ENCODE measurements around the gene SHROOM3. TPM values are rescaled to one million over a fixed set of nuclear protein-coding genes. Genes with fewer than 3 reads are reported as not detected.

SHROOM3 gene
- polyA plus RNA-seq, 2 of the 4 experiments (the other 2 are of a cell fraction): 2.8 to 5.1 TPM

- CTCF ChIA-PET: interaction anchor here (0.7 to 1.5 kb wide), 10 partner anchors 11 to 228 kb away, joined by 3 to 9 read pairs (median 4); no protein-coding TSS in a partner anchor
- WGBS (ENCODE audit: missing lambda C conversion rate): 95% methylated on average over 2 of the region's 3 CpGs
- TF ChIP-seq POLR2AphosphoS2 (conservative IDR thresholded peaks at IDR 0.05; ENCODE audit: low read length): no peak
- TF ChIP-seq EP300 (IDR thresholded peaks at IDR 0.05): no peak
- peak; percentile 64 for TF ChIP-seq SMC3 (IDR thresholded peaks at IDR 0.05)
- TF ChIP-seq CTCF (IDR thresholded peaks at IDR 0.05): peak; percentile 44
- TF ChIP-seq EHF (CRISPR knock-in tag; IDR thresholded peaks at IDR 0.05): no peak
- TF ChIP-seq ELK1 (IDR thresholded peaks at IDR 0.05; ENCODE audit: low read depth, low read length): no peak
- no peak for TF ChIP-seq E2F6 (IDR thresholded peaks at IDR 0.05; ENCODE audit: borderline replicate concordance, low read depth)
- peak; percentile 71 to 76 for TF ChIP-seq RAD21 (conservative IDR thresholded peaks at IDR 0.05 in 1 of 2, IDR thresholded peaks at IDR 0.05 in 1 of 2)
- no peak for TF ChIP-seq HMGXB4 (CRISPR knock-in tag; IDR thresholded peaks at IDR 0.05; ENCODE audit: borderline replicate concordance)
Observed at GRCh38 chr4:76733068-76733771, 298.2 kb downstream of the SHROOM3 start.

GRCh38 chr4:76736414-76736813, 301.4 kb downstream of the SHROOM3 start:
- TF ChIP-seq CBX8 (IDR thresholded peaks at IDR 0.05) (no peak), RAD21 (conservative IDR thresholded peaks at IDR 0.05 in 1 of 2, IDR thresholded peaks at IDR 0.05 in 1 of 2) (no peak), KDM5A (IDR thresholded peaks at IDR 0.05) (no peak), RNF2 (IDR thresholded peaks at IDR 0.05; ENCODE audit: borderline replicate concordance, low read depth) (no peak)
- Histone ChIP-seq H3K4me3 (no peak overlapping the region), H3K4me1 (no peaks in the 10 kb centered on the region), H3K27ac (no peak overlapping the region), H3K4me2 (no peak overlapping the region), H3K9me3 (no peaks in the 10 kb centered on the region)
- CTCF ChIA-PET: no interaction called here
- DNase-seq (ENCODE audit: low read depth in 1 of 2, low spot score in 1 of 2): no peak
- no peak for FAIRE-seq
- POLR2A ChIA-PET: no interaction called here
- 92% methylated on average over 3 of the region's 3 CpGs for WGBS (ENCODE audit: missing lambda C conversion rate)
- no peak for ATAC-seq

More at GRCh38 chr4:76733068-76733771, 298.2 kb downstream of the SHROOM3 start:
- ATAC-seq: peak; percentile 47 to 70; a peak in 2 of 6 replicates
- DNase-seq (ENCODE audit: low read depth in 1 of 2, low spot score in 1 of 2): peak in 1 of 2 experiments; percentile 25
- no peak overlapping the region for H3K4me3 ChIP-seq
- FAIRE-seq: no peak
- H3K27ac ChIP-seq: no peak overlapping the region; a peak in 1 of 6 replicates
- POLR2A ChIA-PET: no interaction called here
- H3K4me2 ChIP-seq: no peak overlapping the region
- H3K4me1 ChIP-seq: peaks cover 3% of the 10 kb centered on the region; the same call in 1 of the 3 replicates
- no peaks in the 10 kb centered on the region for H3K9me3 ChIP-seq

GRCh38 chr4:76737180-76737579, 302.2 kb downstream of the SHROOM3 start:
- DNase-seq (ENCODE audit: low read depth in 1 of 2, low spot score in 1 of 2) (no peak), FAIRE-seq (no peak), ATAC-seq (no peak)
- TF ChIP-seq ZSCAN20 (CRISPR knock-in tag; IDR thresholded peaks at IDR 0.05): no peak
- TF ChIP-seq EHMT2 (IDR thresholded peaks at IDR 0.05; ENCODE audit: low read depth): no peak
- H3K27ac ChIP-seq: no peak overlapping the region
- H3K4me1 ChIP-seq: no peaks in the 10 kb centered on the region
- H3K4me2 ChIP-seq: no peak overlapping the region
- WGBS (ENCODE audit: missing lambda C conversion rate): 87% methylated on average over 2 of the region's 2 CpGs
- ChIA-PET POLR2A (no interaction called here), CTCF (no interaction called here)
- H3K4me3 ChIP-seq: no peak overlapping the region
- H3K9me3 ChIP-seq: no peaks in the 10 kb centered on the region
